Measurements from ENCODE around the gene HK2.

The HK2 gene

GRCh38 chr2:74922592-74923227, 88.8 kb downstream of the HK2 start:
- DNase-seq (ENCODE audit: low read depth), result peak; percentile 72
- TF ChIP-seq CTCF (IDR thresholded peaks at IDR 0.05; ENCODE audit: low read length, missing control alignments), result no peak
- H3K4me3 ChIP-seq (replicated peaks; ENCODE audit: low read depth, low read length), result no peak overlapping the region

GRCh38 chr2:74924463-74925265, 90.7 kb downstream of the HK2 start:
- H3K4me3 ChIP-seq (replicated peaks; ENCODE audit: low read depth, low read length), result no peak overlapping the region
- DNase-seq (ENCODE audit: low read depth), result no peak
- TF ChIP-seq CTCF (IDR thresholded peaks at IDR 0.05; ENCODE audit: low read length, missing control alignments), result no peak

GRCh38 chr2:74925361-74925786, 91.4 kb downstream of the HK2 start:
- TF ChIP-seq CTCF (IDR thresholded peaks at IDR 0.05; ENCODE audit: low read length, missing control alignments), result no peak
- no peak overlapping the region for H3K4me3 ChIP-seq (replicated peaks; ENCODE audit: low read depth, low read length)
- no peak for DNase-seq (ENCODE audit: low read depth)

GRCh38 chr2:74927621-74928020, 93.7 kb downstream of the HK2 start:
- no peak for TF ChIP-seq CTCF (IDR thresholded peaks at IDR 0.05; ENCODE audit: low read length, missing control alignments)
- no peak for DNase-seq (ENCODE audit: low read depth)
- no peak overlapping the region for H3K4me3 ChIP-seq (replicated peaks; ENCODE audit: low read depth, low read length)

GRCh38 chr2:74930811-74931486, 97.0 kb downstream of the HK2 start:
- no peak for TF ChIP-seq CTCF (IDR thresholded peaks at IDR 0.05; ENCODE audit: low read length, missing control alignments)
- no peak overlapping the region for H3K4me3 ChIP-seq (replicated peaks; ENCODE audit: low read depth, low read length)
- DNase-seq (ENCODE audit: low read depth), result no peak

- no peak for TF ChIP-seq CTCF (IDR thresholded peaks at IDR 0.05; ENCODE audit: low read length, missing control alignments)
- DNase-seq (ENCODE audit: low read depth), result no peak
- H3K4me3 ChIP-seq (replicated peaks; ENCODE audit: low read depth, low read length), result no peak overlapping the region
Observed at GRCh38 chr2:74931940-74932339, 98.0 kb downstream of the HK2 start.
